Measurements from ENCODE around the gene RNF220. TPM values are rescaled to one million over a fixed set of nuclear protein-coding genes. Genes with fewer than 3 reads are reported as not detected.
A peak's percentile ranks its signal among the peaks of the same experiment; 100 is the strongest.

RNF220 gene
- total and polyA plus RNA-seq, 2 experiments from 2014 or later, result 77.2 to 117 TPM

GRCh38 chr1:44631333-44631646 is 226.2 kb downstream of the RNF220 start:
- TF ChIP-seq EZH2 (IDR thresholded peaks at IDR 0.05; ENCODE audit: borderline replicate concordance) (no peak), EZH2phosphoT487 (IDR thresholded peaks at IDR 0.05; ENCODE audit: low read depth, severe bottlenecking, unreplicated experiment) (no peak), CTCF (IDR thresholded peaks at IDR 0.05; ENCODE audit: poor library complexity) (no peak)
- Histone ChIP-seq H3K79me2 (peaks cover 27% of the 10 kb centered on the region), H3K27me3 (no peaks in the 10 kb centered on the region), H3K4me1 (ENCODE audit: insufficient read depth) (peaks cover 8% of the 10 kb centered on the region), H2AFZ (peak overlapping the region; percentile 92), H3K9me3 (ENCODE audit: low read depth) (no peaks in the 10 kb centered on the region), H3K36me3 (replicated peaks; ENCODE audit: insufficient read depth, low read depth) (no peaks in the 10 kb centered on the region), H3K4me3 (peak overlapping the region; percentile 39), H3K9me2 (replicated peaks; ENCODE audit: insufficient read depth) (no peaks in the 10 kb centered on the region), H3K27ac (peak overlapping the region; percentile 98), H4K20me1 (ENCODE audit: insufficient read depth, poor library complexity, severe bottlenecking) (no peaks in the 10 kb centered on the region), H3K4me2 (peak overlapping the region; percentile 87)
- WGBS (ENCODE audit: low lambda C conversion rate, missing lambda C conversion rate), result 20% methylated on average over 7 of the region's 8 CpGs
- no peak for DNase-seq (ENCODE audit: low spot score)

- Histone ChIP-seq H3K36me3 (replicated peaks; ENCODE audit: insufficient read depth, low read depth) (no peaks in the 10 kb centered on the region), H3K9me2 (replicated peaks; ENCODE audit: insufficient read depth) (no peaks in the 10 kb centered on the region), H3K4me3 (peak overlapping the region; percentile 75), H4K20me1 (ENCODE audit: insufficient read depth, poor library complexity, severe bottlenecking) (no peaks in the 10 kb centered on the region), H2AFZ (peak overlapping the region; percentile 92), H3K4me1 (ENCODE audit: insufficient read depth) (peaks cover 11% of the 10 kb centered on the region), H3K9me3 (ENCODE audit: low read depth) (no peaks in the 10 kb centered on the region), H3K27me3 (no peaks in the 10 kb centered on the region), H3K79me2 (peaks cover 27% of the 10 kb centered on the region), H3K4me2 (peak overlapping the region; percentile 87), H3K27ac (peak overlapping the region; percentile 98)
- peak; percentile 95 for DNase-seq (ENCODE audit: low spot score)
- under 1% methylated on average over 35 of the region's 88 CpGs for WGBS (ENCODE audit: low lambda C conversion rate, missing lambda C conversion rate)
- TF ChIP-seq CTCF (IDR thresholded peaks at IDR 0.05; ENCODE audit: poor library complexity), result no peak
Measured at GRCh38 chr1:44631647-44632539, 226.8 kb downstream of the RNF220 start.

- H3K9me2 ChIP-seq (replicated peaks; ENCODE audit: insufficient read depth), result no peaks in the 10 kb centered on the region
- TF ChIP-seq CTCF (IDR thresholded peaks at IDR 0.05; ENCODE audit: poor library complexity) (no peak), EZH2 (IDR thresholded peaks at IDR 0.05; ENCODE audit: borderline replicate concordance) (no peak), EZH2phosphoT487 (IDR thresholded peaks at IDR 0.05; ENCODE audit: low read depth, severe bottlenecking, unreplicated experiment) (no peak)
- WGBS (ENCODE audit: low lambda C conversion rate, missing lambda C conversion rate), result 5% methylated on average over 9 of the region's 9 CpGs
- H3K4me3 ChIP-seq, result peak overlapping the region; percentile 75
- DNase-seq (ENCODE audit: low spot score), result peak; percentile 23
- no peak overlapping the region for H2AFZ ChIP-seq
- H3K4me1 ChIP-seq (ENCODE audit: insufficient read depth), result peaks cover 11% of the 10 kb centered on the region
- H3K27ac ChIP-seq, result peak overlapping the region; percentile 98
- peaks cover 27% of the 10 kb centered on the region for H3K79me2 ChIP-seq
- H3K4me2 ChIP-seq, result peak overlapping the region; percentile 87
- H3K36me3 ChIP-seq (replicated peaks; ENCODE audit: insufficient read depth, low read depth), result no peaks in the 10 kb centered on the region
- H4K20me1 ChIP-seq (ENCODE audit: insufficient read depth, poor library complexity, severe bottlenecking), result no peaks in the 10 kb centered on the region
- H3K27me3 ChIP-seq, result no peaks in the 10 kb centered on the region
- no peaks in the 10 kb centered on the region for H3K9me3 ChIP-seq (ENCODE audit: low read depth)
Measured at GRCh38 chr1:44632598-44632997, 227.5 kb downstream of the RNF220 start.
